HG03469 (cell line): ENCODE data around the gene SSBP3.

ENCODE experiments used
- ATAC-seq: cut with Tn5 transposase; IDR thresholded peaks from one replicate; pipeline ENCODE4 v1.9.1; 2021; ENCODE audit warnings: mild to moderate bottlenecking, moderate library complexity, moderate number of reproducible peaks; ENCODE audit not compliant: unreplicated experiment

The SSBP3 gene

GRCh38 chr1:54312796-54313316 is 93.3 kb downstream of the SSBP3 start:
- no peak for ATAC-seq

DNA sequence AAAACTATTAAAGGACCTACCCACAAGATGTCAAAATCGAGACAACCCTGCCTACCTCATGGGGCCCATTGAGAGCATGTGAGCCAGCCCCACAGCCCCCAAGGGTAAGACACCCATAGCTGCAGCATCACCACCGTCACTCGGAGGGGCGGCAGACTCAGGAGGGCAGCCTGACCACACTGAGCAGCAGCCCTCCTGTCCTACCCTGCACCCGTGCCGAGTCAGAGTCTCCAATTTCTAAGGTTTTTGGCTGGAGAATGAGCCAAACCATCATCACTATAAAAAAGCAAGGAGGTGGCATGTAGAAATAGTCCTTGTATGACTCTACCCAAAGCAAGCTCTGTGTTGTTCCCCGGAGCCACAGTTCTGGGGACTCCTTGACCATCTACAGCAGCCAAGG is 94.7 kb downstream of the SSBP3 start:
- no peak for ATAC-seq

DNA sequence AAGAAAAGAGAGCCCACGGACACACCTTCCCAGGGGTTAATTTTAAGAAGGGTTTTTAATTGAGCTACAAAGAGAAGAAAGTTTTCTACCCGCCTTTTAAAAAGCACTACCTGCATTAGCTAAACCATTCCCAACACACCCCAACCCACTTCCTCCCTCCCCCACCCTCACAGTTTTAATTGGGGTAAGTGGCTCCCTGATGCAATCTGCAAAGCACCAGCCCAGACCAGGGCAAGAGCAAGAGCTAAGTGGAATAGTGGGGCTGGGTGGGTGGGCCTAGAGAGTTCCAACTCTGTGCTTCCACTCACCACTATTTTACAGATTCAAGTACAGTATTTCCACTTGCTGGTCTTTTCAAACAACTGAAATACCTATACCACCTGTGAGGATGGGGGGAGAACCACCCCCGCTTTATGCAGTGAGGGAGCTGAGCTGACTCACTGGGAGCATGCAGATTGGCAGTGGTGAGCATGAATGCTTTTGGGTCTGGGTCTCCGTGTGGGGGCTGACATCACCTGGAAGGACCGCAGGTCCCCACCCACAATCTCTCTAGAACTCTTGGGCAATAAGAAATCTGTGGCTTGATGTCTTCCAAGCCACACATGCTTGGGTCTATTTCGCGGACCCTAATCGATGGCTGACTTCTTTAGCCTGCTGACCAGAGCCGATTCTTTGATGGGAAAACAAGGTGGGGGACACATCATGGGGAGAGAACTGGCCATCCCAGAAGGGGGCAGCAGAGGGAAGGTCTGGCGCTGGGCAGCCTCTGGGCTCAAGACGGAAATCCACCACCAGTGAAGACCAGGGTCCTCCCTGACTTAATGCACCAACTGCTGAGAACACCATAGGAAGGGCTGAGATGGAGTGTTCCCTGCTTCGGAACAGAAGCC is 95.5 kb downstream of the SSBP3 start:
- ATAC-seq: no peak

DNA sequence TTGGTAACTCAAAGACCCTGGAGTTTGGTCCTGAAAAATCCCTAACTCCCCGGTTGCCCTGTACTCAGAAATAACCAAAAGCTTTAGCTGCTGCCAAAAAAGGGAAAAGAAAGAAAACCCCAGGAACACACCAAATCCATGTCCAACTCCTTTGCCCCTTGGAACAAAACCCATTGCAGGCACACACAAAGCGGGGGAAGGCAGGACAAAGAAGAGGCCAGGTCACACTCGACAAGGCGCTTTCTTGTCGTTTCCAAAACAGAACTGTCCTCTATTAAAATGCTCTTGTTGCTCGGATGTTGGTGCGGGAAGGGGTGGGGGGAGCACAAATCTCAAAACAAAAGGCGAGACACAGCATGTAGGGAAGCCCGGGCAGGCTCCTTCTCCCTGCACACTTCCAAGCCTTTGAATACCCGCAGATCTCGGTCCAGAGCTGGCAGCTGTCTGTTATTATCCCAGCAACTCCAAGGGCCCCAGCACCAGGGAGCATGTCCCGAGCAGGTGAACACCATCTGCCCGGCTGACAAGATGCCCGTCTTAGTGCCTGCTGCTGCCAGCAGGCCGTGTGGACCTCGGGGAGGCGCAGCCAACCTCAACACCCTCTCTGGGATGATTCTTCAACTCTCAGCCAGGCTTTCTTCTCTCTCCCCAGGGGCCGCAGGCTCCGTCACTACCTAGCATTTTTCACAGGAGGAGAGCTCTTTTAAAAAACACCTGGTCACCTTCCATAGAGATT is 96.4 kb downstream of the SSBP3 start:
- ATAC-seq: no peak

- no peak for ATAC-seq
Measured at GRCh38 chr1:54307305-54307704, 98.9 kb downstream of the SSBP3 start.

DNA sequence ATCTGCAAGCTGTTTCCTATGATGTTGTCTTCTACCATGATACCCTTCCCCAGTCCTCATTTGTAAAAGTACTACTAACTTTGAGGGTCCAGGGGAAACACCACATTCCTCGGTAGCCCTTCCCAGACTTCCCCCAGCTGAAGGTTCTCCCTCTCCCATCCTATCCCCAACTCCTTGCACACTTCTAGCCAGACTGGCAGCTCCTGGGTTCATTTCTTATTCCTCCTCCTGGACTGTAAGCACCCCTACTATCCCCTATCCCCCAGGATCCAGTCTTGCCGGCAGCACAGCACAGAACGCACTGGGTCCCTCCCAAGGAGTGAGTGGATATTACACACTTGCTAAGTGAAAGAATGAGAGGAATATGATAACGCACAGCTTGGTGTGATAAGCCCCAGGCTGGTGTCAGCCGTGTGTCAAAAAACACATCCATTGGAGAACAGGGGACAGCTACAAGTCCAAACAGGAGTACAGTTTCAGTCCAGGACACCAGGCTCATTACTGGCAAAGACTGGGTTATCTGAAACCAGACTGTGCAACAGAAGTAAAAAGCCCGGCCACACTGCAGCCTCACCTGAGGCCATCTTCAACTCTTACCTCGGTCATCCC is 100.2 kb downstream of the SSBP3 start:
- no peak for ATAC-seq

DNA sequence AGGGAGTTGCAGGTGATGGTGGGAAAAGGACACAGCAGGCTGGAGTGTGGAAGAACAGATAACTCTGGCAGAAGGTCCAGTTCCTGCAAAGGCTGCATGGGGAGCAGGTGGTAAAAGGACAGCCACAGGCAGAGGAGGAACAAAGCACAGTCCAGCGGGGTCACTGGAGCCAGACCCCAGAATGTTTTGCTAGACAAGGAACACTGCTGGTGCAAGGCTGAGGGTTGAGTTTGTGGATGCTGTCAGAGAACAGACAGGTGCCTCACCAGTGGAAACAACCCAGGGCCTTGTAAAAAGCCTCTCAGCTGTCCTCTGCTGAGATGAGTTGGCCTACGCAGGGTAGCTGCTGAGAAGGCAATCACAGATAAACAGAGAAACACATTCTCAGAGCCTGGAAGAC is 101.7 kb downstream of the SSBP3 start:
- no peak for ATAC-seq

GRCh38 chr1:54302951-54303843 is 103.0 kb downstream of the SSBP3 start:
- ATAC-seq: no peak

GRCh38 chr1:54302549-54302948 is 103.6 kb downstream of the SSBP3 start:
- ATAC-seq: no peak

- ATAC-seq: no peak
Measured at GRCh38 chr1:54301497-54301896, 104.7 kb downstream of the SSBP3 start.

DNA sequence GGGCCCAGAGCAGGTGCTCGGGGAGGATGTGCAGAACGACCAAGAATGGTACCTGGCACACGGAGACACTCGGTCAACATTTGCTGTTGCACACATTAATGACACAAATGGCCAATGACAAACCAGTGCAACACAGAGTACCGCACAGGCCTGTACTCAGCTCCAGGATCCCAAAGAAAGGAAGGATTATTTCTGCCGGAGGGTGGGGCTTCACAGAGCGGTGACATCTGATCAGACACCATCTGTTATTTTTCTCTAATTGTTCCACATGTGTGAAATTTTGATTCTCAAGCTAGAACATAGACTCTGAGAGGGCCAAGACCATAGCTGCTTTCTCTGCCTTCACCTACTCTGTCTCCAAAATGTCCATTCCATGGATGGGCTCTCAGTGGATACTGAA is 105.8 kb downstream of the SSBP3 start:
- no peak for ATAC-seq

DNA sequence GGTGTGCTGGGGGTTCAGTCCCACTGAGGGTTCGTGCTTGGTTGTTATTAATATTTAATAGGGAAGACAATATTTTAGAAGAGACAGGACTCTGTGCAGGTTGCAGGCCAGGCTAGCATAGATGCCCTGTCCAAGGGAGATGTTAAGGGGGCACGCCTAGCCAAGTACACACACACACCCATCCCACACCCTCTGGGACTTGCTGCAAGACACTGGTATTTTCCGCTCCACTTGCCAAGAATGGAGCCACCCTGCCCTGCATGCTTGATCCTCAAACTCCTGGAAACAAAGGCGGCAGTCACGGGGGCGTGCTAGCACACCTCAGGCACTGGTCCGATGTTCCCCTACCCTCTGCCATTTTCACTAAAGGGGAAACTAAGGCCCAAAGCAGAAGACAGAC is 107.2 kb downstream of the SSBP3 start:
- ATAC-seq: no peak

- no peak for ATAC-seq
Measured at GRCh38 chr1:54298284-54299033, 107.7 kb downstream of the SSBP3 start.

GRCh38 chr1:54297596-54298283 is 108.5 kb downstream of the SSBP3 start:
- ATAC-seq: no peak

DNA sequence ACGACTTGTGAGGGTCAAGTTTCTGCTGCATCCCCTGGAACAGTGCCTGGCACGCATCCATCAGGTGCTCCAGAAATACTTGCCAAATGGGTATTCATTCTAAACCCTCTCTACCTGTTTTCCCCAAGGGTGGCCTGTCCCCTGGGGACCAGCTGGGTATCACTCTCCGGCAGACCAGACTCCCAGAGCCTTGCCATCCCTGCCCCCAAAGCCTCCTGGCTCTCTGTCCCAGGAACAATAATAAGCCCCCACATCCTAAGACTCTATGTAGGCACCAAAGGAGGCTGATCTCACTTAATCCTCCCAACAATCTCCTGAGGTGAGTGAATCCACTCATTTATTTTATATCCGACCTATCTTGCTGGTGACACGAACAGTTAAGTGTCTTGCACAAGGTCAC is 109.5 kb downstream of the SSBP3 start:
- no peak for ATAC-seq

DNA sequence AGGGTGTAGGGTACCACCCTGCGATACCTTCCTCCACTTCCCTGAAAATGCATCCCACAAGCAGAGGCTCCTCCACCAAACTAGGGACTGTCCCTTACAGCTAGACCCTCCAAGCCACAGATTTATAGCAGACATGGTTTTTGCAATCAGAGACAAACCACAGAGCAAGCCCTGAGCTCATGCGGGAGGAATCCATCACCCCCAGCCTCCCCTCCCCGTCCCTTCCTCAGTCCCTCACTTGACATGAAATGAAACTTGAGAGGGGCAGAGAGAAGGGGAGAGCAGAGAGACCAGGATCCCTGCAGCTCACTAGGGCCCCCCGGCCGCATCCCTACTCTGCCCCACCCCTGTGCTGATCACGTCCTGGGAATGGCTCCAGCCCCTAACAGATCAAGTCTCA is 111.3 kb downstream of the SSBP3 start:
- no peak for ATAC-seq

GRCh38 chr1:54292002-54292911 is 113.9 kb downstream of the SSBP3 start:
- no peak for ATAC-seq
